Activated CD8-positive, alpha-beta T cell treated with anti-CD3 and anti-CD28 coated beads, Interleukin-2, amount 10 ng/mL, durations not matched to agents 7 days and 5 days (primary cell): ENCODE measurements around the gene PRUNE1. TPM values are rescaled to one million over a fixed set of nuclear protein-coding genes. Genes with fewer than 3 reads are reported as not detected.
A peak's percentile ranks its signal among the peaks of the same experiment; 100 is the strongest.

Experiments used
- ATAC-seq: fragments of 150-1000 bp; cut with Tn5 transposase; one replicate; pipeline ENCODE4 v1.10.0; 2021; ENCODE audit warnings: moderate library complexity
- CTCF ChIA-PET: fragments of 350-600 bp; sonication (Branson Sonifier 250); formaldehyde crosslinking; loops from one replicate; lab custom pipeline; 2021; ENCODE audit warnings: antibody characterized with exemption; lab: Charles Lee
- POLR2A ChIA-PET: fragments of 350-600 bp; sonication (Branson Sonifier 250); formaldehyde crosslinking; loops from one replicate; lab custom pipeline; 2021; ENCODE audit warnings: antibody characterized with exemption; lab: Charles Lee
- DNase-seq: peaks from one replicate; pipeline ENCODE4 v3.0.0-alpha.2; 2020
- H3K27ac Mint-ChIP-seq: one replicate; pipeline ENCODE4 v1.8.0; 2021; ENCODE audit warnings: mild to moderate bottlenecking, mixed read lengths
- H3K27me3 Mint-ChIP-seq: one replicate; pipeline ENCODE4 v1.8.0; 2021; ENCODE audit warnings: low read depth, mixed read lengths
- H3K36me3 Mint-ChIP-seq: one replicate; pipeline ENCODE4 v1.8.0; 2021; ENCODE audit warnings: low read depth, mixed read lengths
- H3K4me1 Mint-ChIP-seq: one replicate; pipeline ENCODE4 v1.8.0; 2021; ENCODE audit warnings: low read depth, mixed read lengths
- H3K4me3 Mint-ChIP-seq: one replicate; pipeline ENCODE4 v1.8.0; 2021; ENCODE audit warnings: mild to moderate bottlenecking, mixed read lengths
- H3K9me3 Mint-ChIP-seq: one replicate; pipeline ENCODE4 v1.8.0; 2022; ENCODE audit warnings: mixed read lengths; ENCODE audit not compliant: insufficient read depth
- total RNA-seq, 2 experiments: library from RNA; stranded (reverse); gene quantifications; one replicate each; pipeline ENCODE4 v1.2.3, GENCODE V29; 2021

The PRUNE1 gene
- total RNA-seq, 2 experiments from 2014 or later, result 15.8 to 19.0 TPM

- Mint-ChIP-seq H3K27me3 (no peaks in the 10 kb centered on the region), H3K36me3 (peaks cover 24% of the 10 kb centered on the region), H3K4me3 (no peak overlapping the region), H3K4me1 (no peaks in the 10 kb centered on the region), H3K27ac (no peak overlapping the region), H3K9me3 (no peaks in the 10 kb centered on the region)
- CTCF ChIA-PET, result interaction anchor here (1.6 kb wide), 1 partner anchor 16 kb away, joined by 5 read pairs; the partner anchor contains the start of gene C1orf56
- POLR2A ChIA-PET, result no interaction called here
- DNase-seq, result no peak
- ATAC-seq, result no peak
Measured at GRCh38 chr1:151032164-151032563, 23.9 kb downstream of the PRUNE1 start.

- Mint-ChIP-seq H3K27ac (no peak overlapping the region), H3K4me1 (no peaks in the 10 kb centered on the region), H3K27me3 (no peaks in the 10 kb centered on the region), H3K36me3 (peaks cover 8% of the 10 kb centered on the region), H3K4me3 (no peak overlapping the region), H3K9me3 (no peaks in the 10 kb centered on the region)
- ATAC-seq (no peak), DNase-seq (no peak)
- ChIA-PET POLR2A (no interaction called here), CTCF (interaction anchor here (1.0 to 2.9 kb wide), 3 partner anchors 10 to 23 kb away, joined by 3 to 13 read pairs (median 4); no protein-coding TSS in a partner anchor)
Measured at GRCh38 chr1:151035167-151035566, 26.9 kb downstream of the PRUNE1 start.

GRCh38 chr1:151036356-151036755, 28.1 kb downstream of the PRUNE1 start, which contains the start of gene BNIPL:
BNIPL (plus strand) TSS chr1:151036586; CDS start chr1:151036726, 140 bp downstream.
- ATAC-seq, result no peak
- ChIA-PET CTCF (interaction anchor here (1.6 kb wide), 1 partner anchor 12 kb away, joined by 8 read pairs; no protein-coding TSS in a partner anchor), POLR2A (interaction anchor here (0.8 kb wide), 1 partner anchor 120 kb away, joined by 3 read pairs; the partner anchor contains the start of gene TNFAIP8L2)
- DNase-seq, result no peak
- Mint-ChIP-seq H3K9me3 (no peaks in the 10 kb centered on the region), H3K27ac (no peak within 1 kb of the TSS), H3K4me3 (no peak within 1 kb of the TSS), H3K36me3 (peaks cover 6% of the 10 kb centered on the region), H3K27me3 (no peaks in the 10 kb centered on the region), H3K4me1 (no peaks in the 10 kb centered on the region)

GRCh38 chr1:151037032-151037431, 28.8 kb downstream of the PRUNE1 start:
- ATAC-seq (no peak), DNase-seq (no peak)
- Mint-ChIP-seq H3K36me3 (peaks cover 6% of the 10 kb centered on the region), H3K27me3 (no peaks in the 10 kb centered on the region), H3K27ac (no peak overlapping the region), H3K4me1 (no peaks in the 10 kb centered on the region), H3K9me3 (no peaks in the 10 kb centered on the region), H3K4me3 (no peak overlapping the region)
- POLR2A ChIA-PET, result interaction anchor here (0.8 kb wide), 1 partner anchor 119 kb away, joined by 3 read pairs; the partner anchor contains the start of gene TNFAIP8L2
- CTCF ChIA-PET, result interaction anchor here (1.6 kb wide), 2 partner anchors 12 to 120 kb away, joined by 6 to 8 read pairs; partner anchors contain the start of gene TNFAIP8L2

GRCh38 chr1:151039521-151039920, 31.3 kb downstream of the PRUNE1 start:
- ChIA-PET POLR2A (no interaction called here), CTCF (interaction anchor here (3.0 kb wide), 1 partner anchor 15 kb away, joined by 11 read pairs; no protein-coding TSS in a partner anchor)
- Mint-ChIP-seq H3K27ac (no peak overlapping the region), H3K4me3 (no peak overlapping the region), H3K27me3 (no peaks in the 10 kb centered on the region), H3K4me1 (peaks cover 11% of the 10 kb centered on the region), H3K36me3 (no peaks in the 10 kb centered on the region), H3K9me3 (no peaks in the 10 kb centered on the region)
- ATAC-seq (no peak), DNase-seq (no peak)

GRCh38 chr1:151043163-151043562, 34.9 kb downstream of the PRUNE1 start:
- H3K27me3 Mint-ChIP-seq, result no peaks in the 10 kb centered on the region
- H3K36me3 Mint-ChIP-seq, result no peaks in the 10 kb centered on the region
- POLR2A ChIA-PET, result no interaction called here
- no peaks in the 10 kb centered on the region for H3K9me3 Mint-ChIP-seq
- H3K27ac Mint-ChIP-seq, result no peak overlapping the region
- ATAC-seq (peak; percentile 34), DNase-seq (peak; percentile 55)
- CTCF ChIA-PET, result interaction anchor here (0.9 to 7.8 kb wide), 9 partner anchors 9 to 113 kb away, joined by 3 to 60 read pairs (median 6); partner anchors contain the start of genes CDC42SE1, MLLT11 and TNFAIP8L2
- H3K4me1 Mint-ChIP-seq, result peaks cover 27% of the 10 kb centered on the region
- H3K4me3 Mint-ChIP-seq, result no peak overlapping the region

GRCh38 chr1:151047591-151047924, 39.3 kb downstream of the PRUNE1 start, which contains the start of gene C1orf56:
C1orf56 (plus strand) TSS chr1:151047751; CDS start chr1:151047848, 97 bp downstream.
- POLR2A ChIA-PET, result interaction anchor here (1.0 to 4.0 kb wide), 7 partner anchors 11 to 299 kb away, joined by 3 to 32 read pairs (median 4); partner anchors contain the start of genes CDC42SE1, MINDY1, MLLT11 and RFX5
- peak within 1 kb of the TSS; percentile 90 for H3K27ac Mint-ChIP-seq
- no peaks in the 10 kb centered on the region for H3K27me3 Mint-ChIP-seq
- peaks cover 53% of the 10 kb centered on the region for H3K4me1 Mint-ChIP-seq
- CTCF ChIA-PET, result interaction anchor here (0.7 to 7.8 kb wide), 14 partner anchors 9 to 204 kb away, joined by 3 to 77 read pairs (median 5); partner anchors contain the start of genes ANXA9, CDC42SE1, MINDY1 and MLLT11
- DNase-seq (peak; percentile 68), ATAC-seq (peak; percentile 64)
- H3K9me3 Mint-ChIP-seq, result no peaks in the 10 kb centered on the region
- peak within 1 kb of the TSS; percentile 89 for H3K4me3 Mint-ChIP-seq
- peaks cover 28% of the 10 kb centered on the region for H3K36me3 Mint-ChIP-seq

- Mint-ChIP-seq H3K9me3 (no peaks in the 10 kb centered on the region), H3K4me1 (peaks cover 48% of the 10 kb centered on the region), H3K4me3 (peak overlapping the region; percentile 89), H3K27me3 (no peaks in the 10 kb centered on the region), H3K27ac (peak overlapping the region; percentile 90), H3K36me3 (peaks cover 34% of the 10 kb centered on the region)
- POLR2A ChIA-PET, result interaction anchor here (1.0 to 4.0 kb wide), 7 partner anchors 10 to 299 kb away, joined by 3 to 32 read pairs (median 4); partner anchors contain the start of genes CDC42SE1, MINDY1, MLLT11 and RFX5
- ATAC-seq (peak; percentile 80), DNase-seq (peak; percentile 78)
- CTCF ChIA-PET, result interaction anchor here (0.7 to 7.8 kb wide), 16 partner anchors 12 to 204 kb away, joined by 3 to 77 read pairs (median 5); partner anchors contain the start of genes ANXA9, CDC42SE1, MINDY1 and MLLT11
Measured at GRCh38 chr1:151047925-151048644, 39.8 kb downstream of the PRUNE1 start.

GRCh38 chr1:151048645-151049032, 40.4 kb downstream of the PRUNE1 start:
- DNase-seq, result no peak
- Mint-ChIP-seq H3K9me3 (no peaks in the 10 kb centered on the region), H3K4me3 (peak overlapping the region; percentile 89), H3K27ac (peak overlapping the region; percentile 90), H3K4me1 (peaks cover 43% of the 10 kb centered on the region), H3K36me3 (peaks cover 39% of the 10 kb centered on the region), H3K27me3 (no peaks in the 10 kb centered on the region)
- ChIA-PET POLR2A (interaction anchor here (1.0 to 4.0 kb wide), 4 partner anchors 10 to 233 kb away, joined by 3 to 32 read pairs (median 4); partner anchors contain the start of genes CDC42SE1 and MLLT11), CTCF (interaction anchor here (0.7 to 7.8 kb wide), 12 partner anchors 11 to 93 kb away, joined by 3 to 77 read pairs (median 5); partner anchors contain the start of genes CDC42SE1, MINDY1 and MLLT11)
- no peak for ATAC-seq

GRCh38 chr1:151049458-151049857, 41.2 kb downstream of the PRUNE1 start:
- POLR2A ChIA-PET, result interaction anchor here (0.7 to 1.1 kb wide), 7 partner anchors 8 to 149 kb away, joined by 3 read pairs; partner anchors contain the start of genes CDC42SE1, GABPB2, PIP5K1A and VPS72
- no peak for ATAC-seq
- no peak overlapping the region for H3K27ac Mint-ChIP-seq
- H3K4me3 Mint-ChIP-seq, result no peak overlapping the region
- CTCF ChIA-PET, result interaction anchor here (1.2 to 7.8 kb wide), 3 partner anchors 11 to 106 kb away, joined by 3 to 77 read pairs (median 60); partner anchors contain the start of genes CDC42SE1 and MLLT11
- no peaks in the 10 kb centered on the region for H3K9me3 Mint-ChIP-seq
- H3K27me3 Mint-ChIP-seq, result no peaks in the 10 kb centered on the region
- peaks cover 46% of the 10 kb centered on the region for H3K4me1 Mint-ChIP-seq
- no peak for DNase-seq
- H3K36me3 Mint-ChIP-seq, result peaks cover 47% of the 10 kb centered on the region
